ENCODE measurements around the gene ARHGAP10.
"Not testable (repeated sequence)": the region's sequence is repeated elsewhere in the genome, so short reads cannot be mapped to it uniquely, and the experiment has no call there.

ARHGAP10 gene

DNA sequence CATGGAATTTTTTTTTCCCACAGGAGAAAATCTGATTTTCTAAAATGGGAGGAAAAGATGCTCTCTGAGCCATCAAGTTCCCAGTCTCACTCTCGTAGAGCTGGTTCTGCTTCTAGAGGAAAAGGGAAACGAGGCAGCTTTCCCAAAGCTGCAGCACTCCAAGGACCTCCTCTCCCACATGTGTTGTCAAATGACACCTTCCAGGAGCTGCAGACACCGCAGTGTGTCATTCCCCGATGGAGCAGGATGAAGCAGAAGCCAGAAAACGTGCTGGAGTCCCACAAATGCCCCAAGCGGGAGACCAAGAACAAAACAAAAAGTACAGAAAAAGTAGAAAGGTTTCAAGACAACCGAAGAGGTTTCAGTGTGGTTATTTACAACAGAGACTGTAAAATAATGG, 348.1 kb downstream of the ARHGAP10 start:
- no peak overlapping the region for H3K4me3 ChIP-seq (ENCODE audit: low read depth, low read length)
- no peaks in the 10 kb centered on the region for H3K27me3 ChIP-seq
- H3K36me3 ChIP-seq: no peaks in the 10 kb centered on the region
- no peak for DNase-seq
- TF ChIP-seq, protein P1, sequence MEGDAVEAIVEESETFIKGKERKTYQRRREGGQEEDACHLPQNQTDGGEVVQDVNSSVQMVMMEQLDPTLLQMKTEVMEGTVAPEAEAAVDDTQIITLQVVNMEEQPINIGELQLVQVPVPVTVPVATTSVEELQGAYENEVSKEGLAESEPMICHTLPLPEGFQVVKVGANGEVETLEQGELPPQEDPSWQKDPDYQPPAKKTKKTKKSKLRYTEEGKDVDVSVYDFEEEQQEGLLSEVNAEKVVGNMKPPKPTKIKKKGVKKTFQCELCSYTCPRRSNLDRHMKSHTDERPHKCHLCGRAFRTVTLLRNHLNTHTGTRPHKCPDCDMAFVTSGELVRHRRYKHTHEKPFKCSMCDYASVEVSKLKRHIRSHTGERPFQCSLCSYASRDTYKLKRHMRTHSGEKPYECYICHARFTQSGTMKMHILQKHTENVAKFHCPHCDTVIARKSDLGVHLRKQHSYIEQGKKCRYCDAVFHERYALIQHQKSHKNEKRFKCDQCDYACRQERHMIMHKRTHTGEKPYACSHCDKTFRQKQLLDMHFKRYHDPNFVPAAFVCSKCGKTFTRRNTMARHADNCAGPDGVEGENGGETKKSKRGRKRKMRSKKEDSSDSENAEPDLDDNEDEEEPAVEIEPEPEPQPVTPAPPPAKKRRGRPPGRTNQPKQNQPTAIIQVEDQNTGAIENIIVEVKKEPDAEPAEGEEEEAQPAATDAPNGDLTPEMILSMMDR (IDR thresholded peaks at IDR 0.05; ENCODE audit: low read depth, low read length): no peak
- no peaks in the 10 kb centered on the region for H3K4me1 ChIP-seq
- no peaks in the 10 kb centered on the region; the same call in 1 of the 2 replicates for H3K9me3 ChIP-seq

DNA sequence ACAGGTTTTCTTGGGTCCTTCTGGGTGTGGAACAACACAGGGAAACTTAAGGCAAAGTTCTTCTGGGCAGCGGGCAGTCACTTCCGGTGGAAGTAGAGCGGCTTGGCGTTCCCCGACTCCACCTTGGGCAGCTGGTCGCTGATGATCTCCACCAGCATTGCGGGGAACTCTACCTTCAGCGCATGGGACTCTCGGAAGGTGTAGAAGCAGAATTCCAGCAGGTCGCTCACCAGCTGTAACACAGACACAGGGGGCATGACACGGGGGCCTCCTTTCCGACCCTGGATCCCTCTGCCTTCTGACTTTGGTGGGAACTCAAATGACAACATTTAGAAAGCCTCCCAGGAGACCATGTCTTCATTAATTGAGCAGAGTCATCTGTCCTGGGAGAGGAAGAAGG, 349.4 kb downstream of the ARHGAP10 start:
- Histone ChIP-seq H3K36me3 (no peaks in the 10 kb centered on the region), H3K4me3 (ENCODE audit: low read depth, low read length) (no peak overlapping the region), H3K4me1 (no peaks in the 10 kb centered on the region), H3K27me3 (no peaks in the 10 kb centered on the region), H3K9me3 (no peaks in the 10 kb centered on the region; the same call in 1 of the 2 replicates)
- TF ChIP-seq, protein P1 (IDR thresholded peaks at IDR 0.05; ENCODE audit: low read depth, low read length): no peak
- no peak for DNase-seq

DNA sequence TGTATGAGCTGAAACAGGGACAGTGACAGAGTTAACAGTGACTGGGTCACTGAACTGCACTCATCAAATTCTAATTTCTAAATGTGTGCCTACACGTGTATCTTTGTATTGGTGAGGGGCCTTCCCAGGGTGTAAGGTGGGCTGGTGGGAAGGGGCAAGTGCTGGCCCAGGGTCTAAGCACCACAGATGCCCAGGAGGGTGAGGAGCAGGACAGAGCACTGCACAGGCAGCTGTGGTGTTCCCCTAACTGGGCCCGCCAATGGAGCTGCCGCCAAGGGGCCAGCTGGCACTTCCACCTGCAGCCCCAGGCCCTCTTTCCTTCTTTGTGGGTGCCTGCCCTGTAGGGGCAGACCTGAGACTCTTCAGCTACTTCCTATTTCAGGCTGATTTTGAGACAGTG, 349.9 kb downstream of the ARHGAP10 start:
- no peaks in the 10 kb centered on the region for H3K4me1 ChIP-seq
- H3K27me3 ChIP-seq: no peaks in the 10 kb centered on the region
- H3K4me3 ChIP-seq (ENCODE audit: low read depth, low read length): no peak overlapping the region
- H3K36me3 ChIP-seq: no peaks in the 10 kb centered on the region
- no peaks in the 10 kb centered on the region; the same call in 1 of the 2 replicates for H3K9me3 ChIP-seq
- TF ChIP-seq, protein P1 (IDR thresholded peaks at IDR 0.05; ENCODE audit: low read depth, low read length): no peak
- no peak for DNase-seq

DNA sequence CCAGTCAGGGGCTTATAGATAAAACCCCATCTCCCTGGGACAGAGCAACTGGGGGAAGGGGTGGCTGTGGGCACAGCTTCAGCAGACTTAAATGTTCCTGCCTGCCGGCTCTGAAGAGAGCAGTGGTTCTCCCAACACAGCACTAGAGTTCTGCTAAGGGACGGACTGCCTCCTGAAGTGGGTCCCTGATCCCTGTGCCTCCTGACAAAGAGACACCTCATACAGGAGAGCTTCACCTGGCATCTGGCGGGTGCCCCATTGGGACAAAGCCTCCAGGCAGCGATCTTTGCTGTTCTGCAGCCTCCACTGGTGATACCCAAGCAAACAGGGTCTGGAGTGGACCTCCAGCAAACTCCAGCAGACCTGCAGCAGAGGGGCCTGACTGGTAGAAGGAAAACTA, 351.2 kb downstream of the ARHGAP10 start:
- not testable (repeated sequence) for H3K9me3 ChIP-seq; H3K36me3 ChIP-seq; H3K27me3 ChIP-seq; DNase-seq; H3K4me1 ChIP-seq; H3K4me3 ChIP-seq (ENCODE audit: low read depth, low read length)

DNA sequence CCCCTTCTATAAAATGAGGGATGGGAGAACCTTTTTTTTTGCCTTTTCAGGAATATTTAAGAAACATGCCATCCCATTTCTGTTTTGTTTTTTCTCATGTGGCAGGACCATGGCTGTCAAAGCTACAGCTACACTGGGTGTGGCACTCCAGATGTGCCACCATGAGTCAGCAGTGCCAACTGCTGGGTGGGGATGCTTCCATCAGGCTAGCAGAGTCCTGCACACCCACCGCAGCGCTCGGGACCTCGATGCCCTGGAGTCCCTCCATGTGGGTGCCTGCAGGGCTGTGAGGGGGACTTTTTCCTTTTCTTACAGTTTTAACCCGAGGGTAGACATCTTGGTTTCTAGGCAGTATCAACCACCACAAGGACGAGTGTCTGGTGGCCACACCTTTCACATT, 357.7 kb downstream of the ARHGAP10 start:
- Histone ChIP-seq H3K4me3 (ENCODE audit: low read depth, low read length) (no peak overlapping the region), H3K36me3 (no peaks in the 10 kb centered on the region), H3K9me3 (no peaks in the 10 kb centered on the region), H3K4me1 (no peaks in the 10 kb centered on the region), H3K27me3 (no peaks in the 10 kb centered on the region)
- no peak for DNase-seq
- TF ChIP-seq, protein P1 (IDR thresholded peaks at IDR 0.05; ENCODE audit: low read depth, low read length): no peak

DNA sequence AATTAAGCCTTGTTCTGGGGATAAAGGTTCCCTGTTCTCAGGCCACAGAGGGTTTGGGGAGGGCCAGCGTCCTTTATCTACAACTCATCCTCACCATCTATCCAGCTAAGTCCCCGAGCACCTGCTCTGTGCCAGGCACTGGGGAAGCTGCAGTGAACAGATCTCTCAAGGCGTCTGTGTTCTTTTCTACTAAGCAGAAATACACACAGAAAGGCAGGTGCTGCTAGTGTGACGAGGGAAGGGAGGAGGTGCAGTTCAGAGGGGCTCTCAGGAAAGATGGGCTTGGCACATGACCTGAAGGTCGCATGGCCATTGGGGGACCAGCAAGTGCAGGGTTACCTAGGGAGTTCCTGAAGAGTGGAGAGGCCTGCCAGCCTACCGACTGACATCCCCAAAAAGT, 358.1 kb downstream of the ARHGAP10 start:
- TF ChIP-seq, protein P1 (IDR thresholded peaks at IDR 0.05; ENCODE audit: low read depth, low read length): no peak
- H3K27me3 ChIP-seq: no peaks in the 10 kb centered on the region
- H3K36me3 ChIP-seq: no peaks in the 10 kb centered on the region
- no peak for DNase-seq
- no peak overlapping the region for H3K4me3 ChIP-seq (ENCODE audit: low read depth, low read length)
- H3K4me1 ChIP-seq: no peaks in the 10 kb centered on the region
- H3K9me3 ChIP-seq: no peaks in the 10 kb centered on the region
